HG03457 (cell line): Measurements from ENCODE around the gene PFN3.

Experiments used
- ATAC-seq: cut with Tn5 transposase; IDR thresholded peaks from one replicate; pipeline ENCODE4 v1.9.1; 2021; ENCODE audit warnings: moderate number of reproducible peaks; ENCODE audit not compliant: unreplicated experiment

The PFN3 gene

GRCh38 chr5:177399997-177400868 is at the start of gene PFN3:
TSS of gene PFN3 (minus strand) at chr5:177400661. CDS start at chr5:177400576, 85 bp downstream.
- no peak for ATAC-seq

- ATAC-seq, result no peak
These were observed 48.9 kb upstream of the PFN3 start for GRCh38 chr5:177449140-177450061.

- no peak for ATAC-seq
These were observed 47.9 kb upstream of the PFN3 start for GRCh38 chr5:177448244-177448950.

GRCh38 chr5:177447611-177448243 is 47.3 kb upstream of the PFN3 start:
- ATAC-seq, result no peak

DNA sequence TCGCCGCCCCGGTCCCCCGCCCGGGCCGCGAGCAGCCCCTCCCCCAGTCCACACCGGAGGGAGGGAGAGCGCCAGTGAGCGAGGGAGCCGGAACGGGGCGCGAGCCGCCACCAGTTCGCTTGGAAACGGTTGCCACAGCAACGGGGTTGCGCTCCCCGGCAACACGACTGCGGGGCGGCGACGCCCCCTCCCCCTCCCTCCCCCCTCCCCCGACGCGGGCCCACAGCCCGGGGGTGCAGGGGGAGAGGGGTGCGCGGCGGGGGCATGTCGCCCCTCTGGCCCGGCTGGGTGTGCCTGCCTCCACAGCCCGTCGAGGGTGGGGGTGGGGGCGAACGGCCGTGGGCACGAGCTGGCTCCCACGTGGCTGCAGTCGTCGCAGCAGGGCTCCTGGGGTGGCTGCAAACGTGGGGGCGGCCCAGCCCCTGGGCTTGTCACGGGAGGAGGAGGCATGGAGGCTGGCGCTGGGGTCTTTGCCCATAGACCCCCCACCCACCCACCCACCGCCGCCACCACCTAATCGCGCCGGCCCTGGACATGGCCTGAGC is 46.7 kb upstream of the PFN3 start:
- ATAC-seq, result no peak

DNA sequence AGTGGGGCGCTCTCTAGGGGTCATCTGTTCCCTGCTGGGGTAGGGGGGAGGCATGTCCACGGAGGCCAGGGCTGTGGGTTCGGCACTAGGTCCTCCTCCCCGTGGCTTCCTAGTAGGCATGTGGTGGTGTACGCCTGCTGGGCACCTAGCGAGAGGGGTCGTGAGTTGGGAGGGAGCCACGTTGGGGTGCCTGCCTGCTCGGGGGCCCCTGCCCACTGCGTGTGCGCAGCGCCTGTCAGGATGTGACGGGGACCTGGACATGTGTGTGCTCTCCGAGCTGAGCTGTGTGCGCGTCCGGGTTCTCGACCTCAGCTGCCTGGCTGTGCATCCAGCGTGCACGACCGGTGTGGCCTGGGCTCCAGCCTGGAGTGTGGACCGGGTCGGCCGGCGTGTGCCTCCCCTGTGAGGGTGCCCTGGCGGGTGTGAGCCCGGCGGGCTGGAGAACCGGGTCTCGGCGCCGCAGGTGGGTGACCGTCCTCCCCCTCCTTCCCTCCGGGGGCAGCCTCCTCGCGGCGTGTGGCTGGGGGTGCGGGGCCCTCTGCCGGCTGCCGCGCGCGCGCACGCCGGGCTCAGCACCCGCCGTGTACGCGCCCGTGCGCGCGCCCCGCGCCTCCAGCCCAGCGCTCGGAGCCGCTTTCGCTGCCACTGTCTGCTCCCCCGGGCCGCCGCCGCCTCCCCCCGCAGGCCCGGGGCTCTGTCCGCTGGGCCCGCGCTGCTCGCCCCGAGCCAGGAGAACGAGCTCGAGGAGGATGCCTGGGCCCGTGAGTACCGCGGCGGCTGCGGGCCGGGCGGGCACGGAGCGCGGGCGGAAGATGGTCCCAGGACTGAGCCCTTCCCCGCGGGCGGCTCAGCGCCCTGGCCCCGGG is 46.0 kb upstream of the PFN3 start, which contains the start of gene PRR7:
PRR7 (plus strand) TSS at position 615 of the 866 bp plus-strand sequence. CDS start 8,254 bp downstream, outside the sequence.
- no peak for ATAC-seq

DNA sequence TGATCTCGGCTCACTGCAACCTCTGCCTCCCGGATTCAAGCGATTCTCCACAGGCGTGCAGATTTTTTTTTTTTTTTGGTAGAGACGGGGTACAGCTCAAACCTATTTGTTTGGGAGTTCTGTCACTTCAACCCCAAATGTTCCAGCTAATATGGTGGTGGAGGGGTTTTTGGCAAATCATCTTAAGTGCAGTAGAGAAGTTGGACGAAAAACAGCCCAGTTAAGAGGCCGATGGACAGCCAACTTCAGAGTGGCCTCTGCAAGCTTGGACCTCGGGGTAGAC is 45.4 kb upstream of the PFN3 start:
- no peak for ATAC-seq

DNA sequence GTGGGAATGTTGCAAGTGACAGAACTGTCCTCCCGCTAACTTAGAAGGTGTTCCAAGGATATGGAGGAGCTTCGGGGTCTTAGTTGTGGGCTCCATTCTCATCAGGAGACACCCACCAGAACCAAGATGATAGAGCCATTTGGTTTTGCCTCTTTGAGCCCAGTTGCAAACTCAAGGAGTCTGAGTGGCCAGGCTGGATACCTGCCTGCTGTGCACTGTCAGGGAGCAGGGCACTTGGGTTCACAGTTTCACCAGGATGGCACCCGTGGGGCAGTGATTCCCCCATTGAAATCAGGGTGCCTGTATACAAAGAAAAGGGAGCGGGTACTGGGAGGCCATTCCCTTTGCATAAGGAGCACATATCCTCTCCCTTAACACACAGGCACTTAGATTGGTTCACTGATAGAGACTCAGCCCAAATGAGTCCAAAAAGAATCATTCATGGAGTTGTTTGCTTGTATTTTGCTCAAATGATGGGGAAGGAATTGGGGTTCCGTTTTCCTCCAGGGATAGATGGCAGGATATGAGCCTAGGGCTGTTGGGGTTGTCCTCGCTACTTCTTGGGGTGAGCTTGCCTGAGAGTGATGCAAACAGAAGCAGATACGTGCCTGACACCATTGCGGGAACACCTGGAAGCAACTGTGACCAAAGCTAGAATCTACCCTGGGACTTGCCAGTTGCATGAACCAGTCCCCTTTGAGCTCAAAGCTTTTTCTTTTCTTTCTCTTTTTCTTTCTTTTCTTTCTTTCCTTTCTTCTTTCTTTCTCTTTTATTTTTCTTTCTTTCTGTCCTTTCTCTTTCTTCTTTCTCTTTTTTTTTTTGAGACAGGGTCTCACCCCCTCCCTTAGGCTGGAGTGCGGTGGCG is 44.8 kb upstream of the PFN3 start:
- ATAC-seq, result no peak

GRCh38 chr5:177444106-177445051 is 43.9 kb upstream of the PFN3 start:
- ATAC-seq, result no peak

DNA sequence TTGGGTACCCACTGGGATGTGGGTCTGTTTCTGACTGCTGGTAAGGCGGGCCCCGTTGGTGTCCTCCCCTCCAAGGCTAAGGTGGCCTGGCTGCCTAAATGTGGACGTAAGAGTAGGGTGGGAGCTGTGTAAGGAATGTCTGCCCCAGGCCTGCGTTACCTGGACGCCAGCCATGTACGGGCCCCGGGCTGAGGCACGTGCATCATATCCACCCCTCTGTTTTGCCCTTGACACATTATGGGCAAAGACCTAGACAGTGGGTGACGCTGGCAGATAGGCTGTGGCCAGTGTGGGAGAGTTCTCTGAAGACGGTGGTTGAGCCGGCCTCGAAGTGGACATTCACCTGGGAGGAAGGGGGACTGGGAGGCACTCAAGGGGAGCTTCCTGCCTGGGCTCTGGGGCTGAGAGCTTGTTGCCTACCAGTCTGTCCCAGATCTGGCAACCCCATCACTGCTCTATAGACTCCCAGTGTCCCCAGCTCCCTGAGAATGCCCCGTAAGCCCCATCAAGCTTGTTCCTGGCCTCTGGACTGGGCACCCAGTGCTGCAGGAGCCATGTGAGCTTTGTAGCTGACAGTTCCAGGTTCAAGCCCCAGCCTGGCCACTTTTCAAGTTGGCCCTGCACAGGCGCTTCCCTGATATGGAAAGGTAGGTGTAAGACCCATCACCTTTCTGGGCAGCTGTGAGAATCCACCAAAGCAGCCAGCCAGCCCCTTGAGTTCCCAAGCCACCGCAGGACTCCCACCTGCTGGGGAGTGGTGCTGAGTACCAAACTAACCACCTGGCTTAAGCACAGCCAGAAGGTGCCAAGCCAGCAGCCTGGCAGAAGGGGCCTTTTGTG is 42.9 kb upstream of the PFN3 start:
- no peak for ATAC-seq

DNA sequence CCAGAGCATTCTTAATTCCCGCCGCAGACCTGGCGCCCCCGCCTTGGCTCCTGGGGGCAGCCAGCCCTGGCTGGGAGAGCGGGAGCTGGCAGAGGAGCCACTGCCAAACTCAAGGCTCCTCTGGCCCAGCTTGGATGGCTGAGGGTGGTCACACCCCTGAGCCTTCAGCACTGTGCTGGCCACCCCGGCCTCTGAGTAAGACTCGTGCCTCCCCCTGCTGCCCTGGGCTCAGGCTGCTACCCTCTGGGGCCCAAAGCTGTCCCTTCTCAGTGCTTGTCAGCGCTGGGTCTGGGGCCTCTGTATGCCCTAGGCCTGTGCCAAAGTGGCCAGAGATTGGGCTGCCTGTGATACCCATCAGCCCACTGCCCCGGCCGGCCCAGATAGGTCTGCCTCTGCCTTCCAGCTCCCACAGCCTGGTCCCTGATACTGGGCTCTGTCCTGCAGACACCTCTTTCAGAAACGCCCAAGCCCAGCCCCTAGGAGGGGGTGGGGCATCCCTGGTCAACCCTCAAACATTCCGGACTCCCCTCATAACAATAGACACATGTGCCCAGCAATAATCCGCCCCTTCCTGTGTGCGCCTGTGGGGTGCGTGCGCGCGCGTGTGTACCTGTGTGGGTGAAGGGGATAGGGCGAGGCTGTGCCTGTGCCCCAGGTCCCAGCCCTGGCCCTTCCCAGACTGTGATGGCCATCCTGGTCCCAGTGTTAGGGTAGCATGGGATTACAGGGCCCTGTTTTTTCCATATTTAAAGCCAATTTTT is 41.8 kb upstream of the PFN3 start:
- no peak for ATAC-seq

GRCh38 chr5:177440990-177441780 is 40.7 kb upstream of the PFN3 start:
- ATAC-seq, result no peak

DNA sequence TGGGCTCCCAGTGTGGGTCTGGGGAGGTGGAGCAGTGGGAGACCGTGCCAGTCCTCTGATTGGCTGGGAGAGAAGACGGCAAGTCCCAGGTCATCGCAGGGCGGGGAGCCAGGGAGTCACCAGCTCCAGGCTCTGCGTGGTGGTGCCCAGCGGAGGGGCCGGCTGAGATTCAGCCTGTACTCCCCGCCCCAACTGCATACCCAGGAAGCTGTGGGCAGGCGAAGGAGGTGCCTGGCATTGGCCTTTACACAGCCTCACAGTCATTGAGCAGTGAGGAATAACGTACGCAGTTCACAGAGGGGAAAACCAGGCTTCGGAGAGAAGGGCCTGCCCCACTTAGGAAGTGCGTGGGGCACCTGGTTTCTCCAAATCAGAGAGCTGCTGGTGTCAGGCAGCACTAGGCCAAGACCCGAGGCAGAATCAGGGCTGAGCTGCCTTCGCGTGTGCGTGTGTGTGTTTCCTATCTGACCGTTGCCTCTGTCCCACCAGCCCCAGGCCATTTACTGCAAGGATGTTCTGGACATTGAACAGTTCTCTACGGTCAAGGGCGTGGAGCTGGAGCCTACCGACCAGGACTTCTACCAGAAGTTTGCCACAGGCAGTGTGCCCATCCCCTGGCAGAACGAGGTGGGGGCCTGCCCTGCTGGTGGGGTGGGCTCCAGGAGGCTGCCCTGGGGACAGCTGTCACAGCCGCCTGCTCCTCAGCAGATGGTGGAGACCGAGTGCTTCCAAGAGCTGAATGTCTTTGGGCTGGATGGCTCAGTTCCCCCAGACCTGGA is 39.9 kb upstream of the PFN3 start:
- ATAC-seq, result no peak

DNA sequence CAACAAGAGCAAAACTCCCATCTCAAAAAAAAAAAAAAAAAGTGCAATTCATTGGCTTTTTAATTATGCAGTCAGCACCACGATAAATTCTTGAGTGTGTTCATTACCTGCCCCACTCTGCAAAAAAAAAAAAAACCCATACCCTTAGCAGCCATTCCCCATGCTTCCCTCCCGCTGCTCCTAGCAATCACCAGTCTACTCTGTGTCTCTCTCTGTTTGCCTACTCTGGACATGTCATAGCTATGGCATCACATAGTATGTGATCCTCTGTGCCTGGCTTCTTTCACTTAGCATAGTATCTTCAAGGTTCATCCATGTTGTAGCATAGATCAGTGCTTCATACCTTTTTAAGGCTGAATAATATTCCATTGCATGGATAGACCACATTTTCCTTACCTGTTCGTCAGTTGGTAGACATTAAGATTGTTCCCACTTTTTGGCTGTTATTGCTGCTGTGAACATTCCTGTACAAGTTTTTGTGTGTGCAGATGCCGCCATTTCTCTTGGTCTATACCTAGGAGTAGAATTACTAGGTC is 39.1 kb upstream of the PFN3 start:
- ATAC-seq, result no peak
